ENCODE measurements around the gene ARFGEF3. TPM values are rescaled to one million over a fixed set of nuclear protein-coding genes. Genes with fewer than 3 reads are reported as not detected.

Gene ARFGEF3
- total RNA-seq, 5 donors from 2014 or later (not counting 1 experiment from before 2014, with no cell fraction given), result 0.09 to 0.12 (median 0.10) TPM; not detected in 2

- H3K4me1 Mint-ChIP-seq, result no peaks in the 10 kb centered on the region
- H3K27me3 ChIP-seq (replicated peaks in 1 of 2; ENCODE audit: control insufficient read depth in 2 of 2, extremely low read depth in 1 of 2, insufficient read depth in 2 of 2, low read length in 1 of 2), result peaks cover 0 to 21% of the 10 kb centered on the region in 2 experiments
- ChIA-PET POLR2A (no interaction called here), CTCF (interaction anchor here in 1 of 2 donors (0.6 kb wide), 1 partner anchor 140 kb away, joined by 4 read pairs; the partner anchor contains the start of gene HEBP2)
- H3K27ac Mint-ChIP-seq, result no peak overlapping the region
- no peaks in the 10 kb centered on the region for H3K4me1 ChIP-seq (ENCODE audit: control insufficient read depth in 1 of 2, extremely low read depth in 1 of 2, insufficient read depth in 2 of 2, low read length in 2 of 2)
- no CpG with 5 or more reads among the region's 4 CpGs for WGBS (ENCODE audit: insufficient coverage)
- no peaks in the 10 kb centered on the region for H3K9me3 Mint-ChIP-seq
- no peaks in the 10 kb centered on the region for H3K36me3 Mint-ChIP-seq
- no peak overlapping the region for H3K4me3 Mint-ChIP-seq
- no peak overlapping the region for H3K4me3 ChIP-seq (ENCODE audit: control insufficient read depth in 1 of 2, extremely low read depth in 1 of 2, low read length in 1 of 2)
- H3K36me3 ChIP-seq (ENCODE audit: control insufficient read depth in 2 of 2, extremely low read depth in 1 of 2, insufficient read depth in 1 of 2, low read length in 1 of 2), result no peaks in the 10 kb centered on the region
- no peaks in the 10 kb centered on the region for H3K9me3 ChIP-seq
- no peak overlapping the region for H3K27ac ChIP-seq (ENCODE audit: low read length)
- peaks cover 20 to 30% of the 10 kb centered on the region in 2 donors for H3K27me3 Mint-ChIP-seq
- DNase-seq (no peak), ATAC-seq (replicated peaks in 1 of 4) (no peak)
Observed at GRCh38 chr6:138263963-138264362, 102.2 kb downstream of the ARFGEF3 start.

GRCh38 chr6:138264372-138264880, 102.7 kb downstream of the ARFGEF3 start:
- Histone ChIP-seq H3K27me3 (replicated peaks in 1 of 2; ENCODE audit: control insufficient read depth in 2 of 2, extremely low read depth in 1 of 2, insufficient read depth in 2 of 2, low read length in 1 of 2) (peaks cover 0 to 22% of the 10 kb centered on the region in 2 experiments), H3K9me3 (no peaks in the 10 kb centered on the region), H3K4me1 (ENCODE audit: control insufficient read depth in 1 of 2, extremely low read depth in 1 of 2, insufficient read depth in 2 of 2, low read length in 2 of 2) (no peaks in the 10 kb centered on the region), H3K27ac (ENCODE audit: low read length) (no peak overlapping the region), H3K4me3 (ENCODE audit: control insufficient read depth in 1 of 2, extremely low read depth in 1 of 2, low read length in 1 of 2) (no peak overlapping the region), H3K36me3 (ENCODE audit: control insufficient read depth in 2 of 2, extremely low read depth in 1 of 2, insufficient read depth in 1 of 2, low read length in 1 of 2) (no peaks in the 10 kb centered on the region)
- Mint-ChIP-seq H3K27ac (no peak overlapping the region), H3K4me1 (no peaks in the 10 kb centered on the region), H3K9me3 (no peaks in the 10 kb centered on the region), H3K36me3 (no peaks in the 10 kb centered on the region), H3K4me3 (no peak overlapping the region), H3K27me3 (peaks cover 19 to 27% of the 10 kb centered on the region in 2 donors)
- DNase-seq (no peak), ATAC-seq (replicated peaks in 1 of 4) (no peak)
- ChIA-PET POLR2A (no interaction called here), CTCF (interaction anchor here in 1 of 2 donors (0.6 kb wide), 1 partner anchor 30 kb away, joined by 5 read pairs; no protein-coding TSS in a partner anchor)

- no peaks in the 10 kb centered on the region for H3K9me3 ChIP-seq
- H3K36me3 ChIP-seq (ENCODE audit: control insufficient read depth in 2 of 2, extremely low read depth in 1 of 2, insufficient read depth in 1 of 2, low read length in 1 of 2), result no peaks in the 10 kb centered on the region
- Mint-ChIP-seq H3K36me3 (no peaks in the 10 kb centered on the region), H3K9me3 (no peaks in the 10 kb centered on the region), H3K27ac (no peak overlapping the region), H3K4me1 (no peaks in the 10 kb centered on the region), H3K4me3 (no peak overlapping the region), H3K27me3 (peaks cover 12 to 26% of the 10 kb centered on the region in 2 donors)
- no peak overlapping the region for H3K27ac ChIP-seq (ENCODE audit: low read length)
- CTCF ChIA-PET, result no interaction called here
- ATAC-seq (replicated peaks in 1 of 4), result no peak
- no peaks in the 10 kb centered on the region for H3K4me1 ChIP-seq (ENCODE audit: control insufficient read depth in 1 of 2, extremely low read depth in 1 of 2, insufficient read depth in 2 of 2, low read length in 2 of 2)
- DNase-seq, result no peak
- POLR2A ChIA-PET, result no interaction called here
- H3K27me3 ChIP-seq (replicated peaks in 1 of 2; ENCODE audit: control insufficient read depth in 2 of 2, extremely low read depth in 1 of 2, insufficient read depth in 2 of 2, low read length in 1 of 2), result peaks cover 0 to 28% of the 10 kb centered on the region in 2 experiments
- no peak overlapping the region for H3K4me3 ChIP-seq (ENCODE audit: control insufficient read depth in 1 of 2, extremely low read depth in 1 of 2, low read length in 1 of 2)
- WGBS (ENCODE audit: insufficient coverage), result 61% methylated on average over 3 of the region's 3 CpGs
Observed at GRCh38 chr6:138266095-138266494, 104.4 kb downstream of the ARFGEF3 start.

- DNase-seq, result no peak
- no peak overlapping the region for H3K27ac Mint-ChIP-seq
- ChIA-PET CTCF (no interaction called here), POLR2A (no interaction called here)
- Histone ChIP-seq H3K9me3 (no peaks in the 10 kb centered on the region), H3K4me3 (ENCODE audit: control insufficient read depth in 1 of 2, extremely low read depth in 1 of 2, low read length in 1 of 2) (no peak overlapping the region), H3K4me1 (ENCODE audit: control insufficient read depth in 1 of 2, extremely low read depth in 1 of 2, insufficient read depth in 2 of 2, low read length in 2 of 2) (no peaks in the 10 kb centered on the region), H3K27ac (ENCODE audit: low read length) (no peak overlapping the region), H3K36me3 (ENCODE audit: control insufficient read depth in 2 of 2, extremely low read depth in 1 of 2, insufficient read depth in 1 of 2, low read length in 1 of 2) (no peaks in the 10 kb centered on the region), H3K27me3 (replicated peaks in 1 of 2; ENCODE audit: control insufficient read depth in 2 of 2, extremely low read depth in 1 of 2, insufficient read depth in 2 of 2, low read length in 1 of 2) (peaks cover 0 to 21% of the 10 kb centered on the region in 2 experiments)
- no peaks in the 10 kb centered on the region for H3K4me1 Mint-ChIP-seq
- no peak overlapping the region for H3K4me3 Mint-ChIP-seq
- no peaks in the 10 kb centered on the region for H3K36me3 Mint-ChIP-seq
- 80% methylated on average over 8 of the region's 11 CpGs for WGBS (ENCODE audit: insufficient coverage)
- H3K27me3 Mint-ChIP-seq, result peaks cover 12 to 16% of the 10 kb centered on the region in 2 donors
- no peaks in the 10 kb centered on the region for H3K9me3 Mint-ChIP-seq
- no peak for ATAC-seq (replicated peaks in 1 of 4)
Observed at GRCh38 chr6:138267971-138268895, 106.5 kb downstream of the ARFGEF3 start.

GRCh38 chr6:138271451-138271850, 109.7 kb downstream of the ARFGEF3 start:
- CTCF ChIA-PET, result no interaction called here
- Histone ChIP-seq H3K9me3 (no peaks in the 10 kb centered on the region), H3K27ac (ENCODE audit: low read length) (no peak overlapping the region), H3K4me3 (ENCODE audit: control insufficient read depth in 1 of 2, extremely low read depth in 1 of 2, low read length in 1 of 2) (no peak overlapping the region), H3K4me1 (ENCODE audit: control insufficient read depth in 1 of 2, extremely low read depth in 1 of 2, insufficient read depth in 2 of 2, low read length in 2 of 2) (no peaks in the 10 kb centered on the region), H3K36me3 (ENCODE audit: control insufficient read depth in 2 of 2, extremely low read depth in 1 of 2, insufficient read depth in 1 of 2, low read length in 1 of 2) (no peaks in the 10 kb centered on the region), H3K27me3 (replicated peaks in 1 of 2; ENCODE audit: control insufficient read depth in 2 of 2, extremely low read depth in 1 of 2, insufficient read depth in 2 of 2, low read length in 1 of 2) (peaks cover 0 to 10% of the 10 kb centered on the region in 2 experiments)
- H3K9me3 Mint-ChIP-seq, result no peaks in the 10 kb centered on the region
- no peaks in the 10 kb centered on the region for H3K4me1 Mint-ChIP-seq
- no CpG with 5 or more reads among the region's 1 CpG for whole genome bisulfite sequencing (ENCODE audit: insufficient coverage)
- H3K36me3 Mint-ChIP-seq, result no peaks in the 10 kb centered on the region
- no peak overlapping the region for H3K4me3 Mint-ChIP-seq
- no peak overlapping the region for H3K27ac Mint-ChIP-seq
- ATAC-seq (replicated peaks in 1 of 4) (no peak), DNase-seq (no peak)
- peaks cover 0 to 6% of the 10 kb centered on the region in 2 donors for H3K27me3 Mint-ChIP-seq
- POLR2A ChIA-PET, result no interaction called here

GRCh38 chr6:138272533-138273315, 111.0 kb downstream of the ARFGEF3 start:
- peaks cover 0 to 10% of the 10 kb centered on the region in 2 experiments for H3K27me3 ChIP-seq (replicated peaks in 1 of 2; ENCODE audit: control insufficient read depth in 2 of 2, extremely low read depth in 1 of 2, insufficient read depth in 2 of 2, low read length in 1 of 2)
- no peak overlapping the region for H3K27ac ChIP-seq (ENCODE audit: low read length)
- Mint-ChIP-seq H3K27ac (no peak overlapping the region), H3K4me1 (no peaks in the 10 kb centered on the region), H3K9me3 (no peaks in the 10 kb centered on the region), H3K27me3 (peaks cover 0 to 6% of the 10 kb centered on the region in 2 donors), H3K4me3 (no peak overlapping the region), H3K36me3 (no peaks in the 10 kb centered on the region)
- ChIA-PET CTCF (no interaction called here), POLR2A (no interaction called here)
- no peak overlapping the region for H3K4me3 ChIP-seq (ENCODE audit: control insufficient read depth in 1 of 2, extremely low read depth in 1 of 2, low read length in 1 of 2)
- WGBS (ENCODE audit: insufficient coverage), result no CpG with 5 or more reads among the region's 8 CpGs
- DNase-seq, result no peak
- H3K4me1 ChIP-seq (ENCODE audit: control insufficient read depth in 1 of 2, extremely low read depth in 1 of 2, insufficient read depth in 2 of 2, low read length in 2 of 2), result no peaks in the 10 kb centered on the region
- no peaks in the 10 kb centered on the region for H3K36me3 ChIP-seq (ENCODE audit: control insufficient read depth in 2 of 2, extremely low read depth in 1 of 2, insufficient read depth in 1 of 2, low read length in 1 of 2)
- H3K9me3 ChIP-seq, result no peaks in the 10 kb centered on the region
- no peak for ATAC-seq (replicated peaks in 1 of 4)
